Activated CD8-positive, alpha-beta memory T cell treated with anti-CD3 and anti-CD28 coated beads, Interleukin-2, amount 50 U/mL, for 1 hour (primary cell): Measurements from ENCODE around the gene TGFBI.

Experiments used
- DNase-seq: peaks from one replicate; pipeline ENCODE4 v3.0.0-alpha.2; 2020; ENCODE audit errors: extremely low read depth

Gene TGFBI

GRCh38 chr5:136063778-136064465 is 35.1 kb downstream of the TGFBI start:
- DNase-seq, result no peak

- no peak for DNase-seq
These were observed 35.7 kb downstream of the TGFBI start for GRCh38 chr5:136064510-136064909.

- no peak for DNase-seq
These were observed 36.8 kb downstream of the TGFBI start for GRCh38 chr5:136065588-136065987.

GRCh38 chr5:136066661-136067271 is 38.0 kb downstream of the TGFBI start:
- DNase-seq, result no peak

- no peak for DNase-seq
These were observed 38.6 kb downstream of the TGFBI start for GRCh38 chr5:136067422-136067821.

- no peak for DNase-seq
These were observed 41.9 kb downstream of the TGFBI start for GRCh38 chr5:136070486-136071285.

GRCh38 chr5:136073714-136074529 is 45.1 kb downstream of the TGFBI start:
- DNase-seq, result no peak

- DNase-seq, result no peak
These were observed 46.7 kb downstream of the TGFBI start for GRCh38 chr5:136075466-136075891.

GRCh38 chr5:136076067-136076466 is 47.3 kb downstream of the TGFBI start:
- DNase-seq, result no peak

- no peak for DNase-seq
These were observed 48.2 kb downstream of the TGFBI start for GRCh38 chr5:136076881-136077445.

- DNase-seq, result no peak
These were observed 50.6 kb downstream of the TGFBI start for GRCh38 chr5:136079195-136079985.

GRCh38 chr5:136080113-136080482 is 51.3 kb downstream of the TGFBI start:
- no peak for DNase-seq

GRCh38 chr5:136080483-136081216 is 51.9 kb downstream of the TGFBI start:
- DNase-seq, result no peak

GRCh38 chr5:136081217-136081591 is 52.4 kb downstream of the TGFBI start:
- no peak for DNase-seq

GRCh38 chr5:136082390-136083193 is 53.8 kb downstream of the TGFBI start:
- no peak for DNase-seq

- DNase-seq, result no peak
These were observed 55.9 kb downstream of the TGFBI start for GRCh38 chr5:136084698-136085097.

GRCh38 chr5:136086783-136087566 is 58.2 kb downstream of the TGFBI start:
- no peak for DNase-seq
